SK-N-MC (cell line): Measurements from ENCODE around the gene CAMTA1.
A peak's percentile ranks its signal among the peaks of the same experiment; 100 is the strongest.
"Not testable (repeated sequence)": the region's sequence is repeated elsewhere in the genome, so short reads cannot be mapped to it uniquely, and the experiment has no call there.

Experiments
- DNase-seq: peaks from one replicate; pipeline ENCODE4 v3.0.0-alpha.2; 2011; ENCODE audit warnings: low read depth, low spot score
- H3K27ac ChIP-seq: fragments of 200-600 bp; sonication (generic); 2 replicates; pipeline ENCODE4 v1.5.1; 2016; ENCODE audit warnings: mixed run types
- H3K36me3 ChIP-seq: fragments of 200-600 bp; sonication (generic); 2 replicates; pipeline ENCODE4 v1.6.1; 2017; ENCODE audit warnings: antibody characterized with exemption, low read length, mixed read lengths; ENCODE audit not compliant: insufficient read depth
- H3K4me3 ChIP-seq: fragments of 200-600 bp; sonication (generic); 2 replicates; pipeline ENCODE4 v1.5.1; 2016
- H3K9ac ChIP-seq: fragments of 200-600 bp; sonication (generic); 2 replicates; pipeline ENCODE4 v1.8.0; 2017; ENCODE audit warnings: mixed run types, mixed read lengths; ENCODE audit not compliant: insufficient read length
- H3K9me3 ChIP-seq: fragments of 200-600 bp; sonication (generic); 2 replicates; pipeline ENCODE4 v1.6.1; 2017; ENCODE audit warnings: low read depth, mild to moderate bottlenecking, antibody characterized with exemption, low read length, moderate library complexity, mixed read lengths
- EZH2 ChIP-seq: fragments of 200-600 bp; sonication (generic); IDR thresholded peaks from one replicate; pipeline ENCODE4 v1.6.1; 2017; ENCODE audit warnings: antibody characterized with exemption
- FOXP2 ChIP-seq: optimal IDR thresholded peaks from 2 replicates; pipeline ENCODE3; 2011; ENCODE audit warnings: mild to moderate bottlenecking, moderate library complexity; ENCODE audit not compliant: insufficient read depth; ENCODE audit errors: extremely low read length, control extremely low read depth
- POLR2AphosphoS5 ChIP-seq: IDR thresholded peaks from 2 replicates; pipeline ENCODE4 v1.6.1; 2012; ENCODE audit warnings: mild to moderate bottlenecking, low read depth, low read length, borderline replicate concordance

CAMTA1 gene

DNA sequence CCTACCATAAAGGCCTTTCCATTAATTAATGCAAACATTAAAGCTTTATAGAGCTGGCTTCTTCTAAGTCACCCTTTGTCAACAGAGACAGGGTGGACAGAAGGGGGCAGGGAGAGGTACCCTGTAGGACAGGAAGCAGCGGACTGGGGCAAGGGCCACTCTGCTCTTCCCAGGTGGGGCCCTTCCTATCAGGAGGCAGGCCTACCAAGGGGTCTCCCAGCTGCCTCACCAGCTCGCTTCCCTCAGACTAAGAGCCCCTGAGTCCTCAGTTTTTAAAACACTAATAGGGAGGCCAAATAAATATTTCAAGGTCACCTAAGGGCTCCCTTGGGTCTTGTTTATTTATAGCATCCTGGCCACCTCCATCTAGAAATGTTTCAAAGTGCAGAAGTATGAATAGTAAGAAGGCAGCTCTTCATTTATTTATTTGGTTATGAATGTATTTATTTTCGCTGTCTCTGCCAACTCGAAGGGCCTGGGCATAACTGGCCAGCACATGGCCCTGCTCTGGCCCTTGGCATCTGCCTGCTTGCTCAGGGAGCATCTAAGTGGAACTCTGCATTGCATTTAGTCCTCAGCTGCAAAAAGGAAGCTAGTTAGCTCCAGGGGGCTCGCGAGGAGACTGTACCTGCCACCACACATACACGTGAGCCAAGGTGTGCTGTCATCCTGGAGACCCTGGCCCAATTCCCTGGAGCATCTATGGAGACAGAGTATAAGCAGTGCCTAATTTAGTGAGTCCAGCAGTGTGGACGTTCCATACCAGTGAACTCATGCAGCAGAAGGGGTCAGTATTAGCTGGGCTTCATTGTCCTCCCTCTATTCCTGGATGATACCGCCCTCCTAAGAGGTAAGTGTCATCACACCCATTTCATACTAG, 590.8 kb downstream of the CAMTA1 start:
- no peaks in the 10 kb centered on the region for H3K36me3 ChIP-seq
- no peak overlapping the region for H3K27ac ChIP-seq
- no peak for TF ChIP-seq POLR2AphosphoS5
- TF ChIP-seq FOXP2, result no peak
- TF ChIP-seq EZH2, result no peak
- DNase-seq, result no peak
- H3K9ac ChIP-seq, result no peak overlapping the region
- no peaks in the 10 kb centered on the region for H3K9me3 ChIP-seq
- no peak overlapping the region for H3K4me3 ChIP-seq

DNA sequence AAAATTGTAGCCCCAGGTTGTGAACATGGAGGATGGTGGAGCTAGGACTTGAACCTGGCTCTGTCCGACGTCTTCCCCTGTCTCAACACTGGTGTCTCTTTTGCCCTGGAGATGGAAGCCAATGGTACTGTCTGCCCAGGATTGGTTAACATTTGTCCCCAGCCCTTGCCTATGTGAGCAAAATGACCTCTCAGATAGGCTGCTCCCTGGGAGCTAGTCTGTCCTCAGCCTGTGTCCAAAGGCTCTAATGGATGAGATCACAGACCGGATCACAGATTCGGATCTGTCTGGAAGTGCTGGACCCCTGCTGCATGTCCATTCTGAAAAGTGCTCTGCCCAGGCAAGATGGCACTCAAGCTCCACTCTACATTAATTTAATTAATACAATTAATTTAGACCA, 591.4 kb downstream of the CAMTA1 start:
- no peak for DNase-seq
- Histone ChIP-seq H3K9ac (no peak overlapping the region), H3K4me3 (no peak overlapping the region), H3K9me3 (no peaks in the 10 kb centered on the region), H3K27ac (no peak overlapping the region), H3K36me3 (no peaks in the 10 kb centered on the region)
- TF ChIP-seq EZH2, result no peak
- TF ChIP-seq POLR2AphosphoS5, result no peak
- no peak for TF ChIP-seq FOXP2

DNA sequence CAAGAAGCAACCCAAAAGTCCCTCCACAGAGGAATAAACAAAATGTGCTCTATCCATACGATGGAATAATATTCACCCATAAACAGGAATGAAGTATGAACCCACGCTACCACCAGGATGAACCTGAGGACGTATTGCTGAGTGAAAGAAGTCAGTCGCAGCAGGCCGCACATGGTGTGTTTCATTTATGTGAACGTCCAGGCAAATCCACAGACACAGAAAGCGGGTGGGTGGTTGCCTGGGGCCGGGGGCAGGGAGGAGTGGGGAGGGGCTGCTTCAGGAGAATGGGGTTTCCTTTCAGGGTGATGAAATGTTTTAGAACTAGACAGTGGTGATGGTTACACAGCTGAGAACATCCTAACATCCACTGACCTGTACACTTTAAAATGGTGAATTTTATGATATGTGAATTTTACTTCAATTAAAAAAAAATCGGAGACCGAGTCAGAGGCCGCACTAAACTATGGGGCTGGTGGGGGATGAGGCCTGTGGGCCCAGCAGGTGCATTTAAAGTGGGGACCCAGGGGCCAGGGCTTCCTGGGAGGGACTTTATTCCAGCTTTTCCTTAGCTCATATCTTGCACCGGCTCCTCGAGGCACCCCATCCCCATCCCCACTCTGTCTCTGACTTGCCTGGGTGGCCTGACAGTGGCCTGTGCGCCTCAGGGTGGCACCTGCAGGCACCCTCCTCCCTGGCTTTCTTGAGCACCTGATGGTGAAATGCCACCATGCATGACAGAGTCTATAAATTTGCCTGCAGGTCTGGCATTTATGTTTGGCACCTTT, 593.3 kb downstream of the CAMTA1 start:
- Histone ChIP-seq H3K9ac (no peak overlapping the region), H3K36me3 (no peaks in the 10 kb centered on the region), H3K4me3 (no peak overlapping the region), H3K9me3 (no peaks in the 10 kb centered on the region), H3K27ac (no peak overlapping the region)
- DNase-seq, result no peak
- TF ChIP-seq POLR2AphosphoS5 (no peak), FOXP2 (no peak), EZH2 (no peak)

DNA sequence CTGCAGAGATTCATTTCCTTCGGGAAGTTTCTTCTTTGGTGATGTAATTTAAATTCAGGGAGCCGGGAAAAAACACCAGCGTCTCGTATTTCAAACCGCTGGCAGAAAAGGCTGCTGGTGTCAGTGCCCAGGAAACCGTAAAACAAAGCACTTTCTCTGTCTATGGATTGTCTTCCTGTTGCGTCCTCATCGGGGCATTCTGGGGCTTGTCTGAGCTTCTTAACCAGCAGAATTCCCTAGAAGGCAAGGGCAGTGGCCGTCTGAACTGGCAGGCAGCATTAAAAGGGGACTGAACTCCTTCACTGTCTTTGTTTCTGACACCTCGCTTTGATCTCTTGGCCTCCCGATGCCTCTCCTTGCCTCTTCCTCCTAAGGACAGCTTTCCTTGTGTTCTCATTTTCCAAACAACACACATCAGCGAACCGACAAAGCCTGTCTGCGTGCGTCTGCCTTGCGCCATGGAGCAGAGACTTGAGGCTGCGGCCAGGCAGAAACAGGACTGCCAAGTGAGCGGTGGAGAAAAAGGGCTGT, 594.3 kb downstream of the CAMTA1 start:
- peak overlapping the region; percentile 1 for H3K9ac ChIP-seq
- no peaks in the 10 kb centered on the region for H3K9me3 ChIP-seq
- H3K36me3 ChIP-seq, result no peaks in the 10 kb centered on the region
- H3K27ac ChIP-seq, result no peak overlapping the region
- DNase-seq, result no peak
- TF ChIP-seq EZH2 (no peak), FOXP2 (no peak), POLR2AphosphoS5 (no peak)
- no peak overlapping the region for H3K4me3 ChIP-seq

DNA sequence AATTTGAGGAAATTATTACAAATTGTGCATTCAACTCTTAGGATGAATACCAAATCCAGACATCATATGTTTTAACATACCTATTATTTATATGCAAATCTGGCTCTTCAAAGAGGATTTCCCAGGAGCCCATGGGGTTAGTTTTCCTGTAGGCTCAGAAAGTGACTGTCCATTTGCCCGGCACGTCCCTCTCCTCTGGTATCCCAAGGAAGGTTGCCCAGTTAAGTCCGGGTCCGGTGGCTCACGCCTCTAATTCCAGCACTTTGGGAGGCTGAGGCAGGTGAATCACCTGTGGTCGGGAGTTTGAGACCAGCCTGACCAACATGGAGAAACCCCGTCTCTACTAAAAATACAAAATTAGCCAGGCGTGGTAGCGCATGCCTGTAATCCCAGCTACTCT, 594.8 kb downstream of the CAMTA1 start:
- not testable (repeated sequence) for H3K9me3 ChIP-seq, H3K36me3 ChIP-seq, DNase-seq, H3K27ac ChIP-seq, H3K9ac ChIP-seq, H3K4me3 ChIP-seq

DNA sequence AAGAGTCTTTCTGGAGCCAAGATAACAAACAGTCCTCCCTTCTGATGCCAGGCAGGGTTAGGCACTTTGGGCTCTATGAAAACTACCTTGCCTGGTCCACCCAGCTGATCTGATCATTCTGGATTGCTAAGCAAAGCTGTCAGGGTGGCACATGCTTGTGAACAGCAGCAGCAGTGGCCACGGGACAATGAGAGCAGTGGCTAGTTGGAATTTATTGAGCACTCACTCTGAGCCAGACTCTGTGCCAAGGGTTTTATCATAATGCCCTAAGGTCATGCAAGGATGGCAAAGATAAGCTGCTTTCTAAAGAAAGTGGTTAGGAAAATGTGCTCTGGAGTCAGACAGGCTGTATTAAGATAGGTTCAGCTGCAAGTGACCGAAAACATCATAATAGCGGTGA, 595.5 kb downstream of the CAMTA1 start:
- DNase-seq, result no peak
- no peaks in the 10 kb centered on the region for H3K36me3 ChIP-seq
- H3K27ac ChIP-seq, result no peak overlapping the region
- H3K9ac ChIP-seq, result no peak overlapping the region
- H3K9me3 ChIP-seq, result no peaks in the 10 kb centered on the region
- TF ChIP-seq POLR2AphosphoS5 (no peak), FOXP2 (no peak), EZH2 (no peak)
- no peak overlapping the region for H3K4me3 ChIP-seq

DNA sequence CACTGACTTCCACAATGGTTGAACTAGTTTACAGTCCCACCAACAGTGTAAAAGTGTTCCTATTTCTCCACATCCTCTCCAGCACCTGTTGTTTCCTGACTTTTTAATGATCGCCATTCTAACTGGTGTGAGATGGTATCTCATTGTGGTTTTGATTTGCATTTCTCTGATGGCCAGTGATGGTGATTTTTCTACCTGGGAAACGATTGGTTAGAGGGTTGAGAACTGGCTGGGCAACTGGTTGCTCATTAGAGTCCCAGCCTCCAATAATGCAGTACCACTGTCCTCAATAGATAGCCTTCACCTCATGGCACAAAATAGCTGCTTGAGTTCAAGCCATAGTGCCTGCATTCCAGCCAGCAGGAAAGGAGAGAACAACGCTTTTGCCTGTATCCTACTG, 596.5 kb downstream of the CAMTA1 start:
- H3K27ac ChIP-seq, DNase-seq, H3K4me3 ChIP-seq, H3K9me3 ChIP-seq, H3K36me3 ChIP-seq, H3K9ac ChIP-seq: not testable (repeated sequence)

DNA sequence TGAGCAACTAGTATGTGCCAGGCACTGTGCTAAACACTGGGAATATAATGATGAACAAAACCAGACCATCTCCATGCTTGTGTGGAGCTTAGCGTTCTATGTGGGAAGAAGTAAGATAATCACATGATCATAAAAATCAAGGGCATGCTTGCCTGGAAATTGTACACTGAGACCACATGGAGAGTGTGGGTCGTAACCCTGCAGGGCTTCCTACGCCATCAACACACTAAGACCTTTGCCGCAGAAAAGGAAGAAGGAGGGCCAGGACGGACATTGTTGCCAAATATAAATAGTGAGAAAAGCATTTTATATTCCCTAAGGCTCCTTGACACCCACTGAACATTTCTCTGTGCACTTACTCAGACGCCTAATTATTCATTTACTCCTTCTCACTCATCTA, 597.7 kb downstream of the CAMTA1 start:
- H3K36me3 ChIP-seq, result no peaks in the 10 kb centered on the region
- no peak for DNase-seq
- TF ChIP-seq EZH2 (no peak), POLR2AphosphoS5 (no peak), FOXP2 (no peak)
- H3K27ac ChIP-seq, result no peak overlapping the region
- H3K4me3 ChIP-seq, result no peak overlapping the region
- no peaks in the 10 kb centered on the region for H3K9me3 ChIP-seq
- no peak overlapping the region for H3K9ac ChIP-seq
